Kidney epithelial cell (primary cell): ENCODE results near the gene FUBP3. TPM values are rescaled to one million over a fixed set of nuclear protein-coding genes. Genes with fewer than 3 reads are reported as not detected.

ENCODE experiments used
- DNase-seq: peaks from one replicate; pipeline ENCODE4 v3.0.0-alpha.2; 2010; ENCODE audit warnings: low read depth
- H3K27me3 ChIP-seq: 2 replicates; pipeline ENCODE4 v1.6.0; 2011; ENCODE audit warnings: low read length; ENCODE audit not compliant: control insufficient read depth, insufficient read depth
- H3K36me3 ChIP-seq: 2 replicates; pipeline ENCODE4 v1.5.1; 2011; ENCODE audit warnings: low read length; ENCODE audit not compliant: control insufficient read depth, insufficient read depth
- H3K4me3 ChIP-seq: 2 replicates; pipeline ENCODE4 v1.5.1; 2011; ENCODE audit warnings: low read depth, mild to moderate bottlenecking, control low read depth, low read length
- total RNA-seq: library from RNA; depleted of rRNA; stranded (reverse); fragments of >200 nt; gene quantifications from 2 replicates; pipeline ENCODE4 v1.2.3, GENCODE V29; 2015
- TF ChIP-seq, protein P1 (sequence below): IDR thresholded peaks from 2 replicates; pipeline ENCODE4 v1.5.1; 2011; ENCODE audit warnings: mild to moderate bottlenecking, moderate library complexity, low read length, control low read depth, inconsistent platforms; ENCODE audit not compliant: insufficient read depth, poor library complexity, severe bottlenecking

The FUBP3 gene
- total RNA-seq, 1 donor from 2014 or later, result 49.5 TPM

DNA sequence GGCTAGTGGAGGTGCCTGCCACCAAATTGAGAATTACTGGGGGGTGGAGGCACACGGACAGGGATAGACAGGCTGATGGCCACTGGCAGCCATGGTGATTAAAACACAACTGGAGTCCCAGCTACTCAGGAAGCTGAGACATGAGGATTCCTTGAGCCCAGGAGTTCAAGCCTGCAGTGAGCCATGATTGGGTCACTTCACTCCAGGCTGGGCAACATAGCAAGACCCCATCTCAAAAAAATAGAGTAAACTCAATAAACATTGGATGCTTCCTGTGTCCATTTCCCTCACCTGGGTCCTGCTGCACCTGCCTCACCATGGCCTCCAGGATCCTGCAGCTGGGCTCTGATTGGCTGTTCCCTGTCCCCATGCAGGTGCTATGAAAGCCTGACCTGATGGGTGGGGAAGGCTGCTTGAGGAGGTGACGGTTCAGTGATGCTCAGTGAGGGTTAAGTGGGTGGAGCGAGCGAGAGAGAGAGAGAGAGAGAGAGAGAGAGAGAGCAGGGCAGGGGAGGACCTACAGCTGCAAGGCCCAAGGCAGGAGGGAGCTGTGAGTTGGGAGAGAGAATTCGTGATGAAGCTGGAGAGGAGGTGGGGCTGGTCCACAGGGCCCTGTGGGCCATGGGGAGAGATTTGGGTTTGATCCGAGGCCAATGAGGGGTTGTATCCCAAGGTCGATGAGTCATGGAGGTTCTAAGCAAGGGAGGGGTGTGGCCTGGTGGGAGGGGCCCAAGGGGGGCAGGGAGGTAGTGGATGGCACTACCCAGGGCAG, 36.7 kb upstream of the FUBP3 start:
- H3K27me3 ChIP-seq, result peaks cover 8% of the 10 kb centered on the region
- DNase-seq, result no peak

DNA sequence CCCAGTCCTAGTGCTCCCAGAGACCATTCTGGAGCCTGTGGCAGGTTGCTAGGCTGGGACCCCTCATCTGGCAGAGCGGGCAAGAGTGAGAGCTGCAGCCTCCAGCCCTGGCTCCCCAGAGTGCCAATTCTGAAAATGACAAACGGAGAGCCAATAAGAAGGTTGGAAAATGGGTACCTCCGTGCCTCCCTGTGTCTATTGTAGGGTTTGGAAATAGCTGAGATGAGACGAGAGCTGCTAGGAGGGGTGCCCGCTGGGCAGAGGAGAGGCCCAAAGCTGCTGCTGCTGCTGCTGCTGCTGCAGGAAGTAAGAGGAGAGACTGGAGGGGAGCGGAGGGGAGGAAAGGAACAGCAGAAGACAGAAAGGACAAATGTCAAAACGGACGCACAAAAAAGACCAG, 36.0 kb upstream of the FUBP3 start:
- Histone ChIP-seq H3K27me3 (peaks cover 3% of the 10 kb centered on the region), H3K36me3 (no peaks in the 10 kb centered on the region), H3K4me3 (no peak overlapping the region)
- no peak for DNase-seq
- TF ChIP-seq, protein P1, sequence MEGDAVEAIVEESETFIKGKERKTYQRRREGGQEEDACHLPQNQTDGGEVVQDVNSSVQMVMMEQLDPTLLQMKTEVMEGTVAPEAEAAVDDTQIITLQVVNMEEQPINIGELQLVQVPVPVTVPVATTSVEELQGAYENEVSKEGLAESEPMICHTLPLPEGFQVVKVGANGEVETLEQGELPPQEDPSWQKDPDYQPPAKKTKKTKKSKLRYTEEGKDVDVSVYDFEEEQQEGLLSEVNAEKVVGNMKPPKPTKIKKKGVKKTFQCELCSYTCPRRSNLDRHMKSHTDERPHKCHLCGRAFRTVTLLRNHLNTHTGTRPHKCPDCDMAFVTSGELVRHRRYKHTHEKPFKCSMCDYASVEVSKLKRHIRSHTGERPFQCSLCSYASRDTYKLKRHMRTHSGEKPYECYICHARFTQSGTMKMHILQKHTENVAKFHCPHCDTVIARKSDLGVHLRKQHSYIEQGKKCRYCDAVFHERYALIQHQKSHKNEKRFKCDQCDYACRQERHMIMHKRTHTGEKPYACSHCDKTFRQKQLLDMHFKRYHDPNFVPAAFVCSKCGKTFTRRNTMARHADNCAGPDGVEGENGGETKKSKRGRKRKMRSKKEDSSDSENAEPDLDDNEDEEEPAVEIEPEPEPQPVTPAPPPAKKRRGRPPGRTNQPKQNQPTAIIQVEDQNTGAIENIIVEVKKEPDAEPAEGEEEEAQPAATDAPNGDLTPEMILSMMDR, result no peak

More for the DNA sequence above, 36.7 kb upstream of the FUBP3 start:
- Histone ChIP-seq H3K36me3 (no peaks in the 10 kb centered on the region), H3K4me3 (no peak overlapping the region)
- TF ChIP-seq, protein P1, result no peak

DNA sequence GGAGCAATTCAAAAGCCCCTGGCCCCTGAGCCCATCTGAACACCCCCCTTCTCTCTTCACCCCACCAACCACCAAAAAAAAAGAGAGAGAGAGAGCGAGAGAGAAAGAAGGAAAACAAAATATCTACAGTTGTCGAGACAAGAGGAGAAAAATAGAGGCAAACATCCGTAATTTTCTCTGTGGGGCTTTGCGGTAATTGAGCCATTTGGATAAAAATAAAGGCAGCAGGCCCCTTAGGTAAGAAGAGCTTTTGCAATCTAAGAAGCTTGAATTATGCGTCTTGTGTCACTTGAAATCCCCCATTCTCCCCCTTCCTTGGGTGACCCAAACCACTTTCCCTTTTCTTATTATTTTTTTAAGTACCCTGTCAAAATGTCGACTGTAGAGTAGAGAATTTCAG, 35.5 kb upstream of the FUBP3 start:
- no peak for DNase-seq
- TF ChIP-seq, protein P1, result no peak
- H3K36me3 ChIP-seq, result no peaks in the 10 kb centered on the region

DNA sequence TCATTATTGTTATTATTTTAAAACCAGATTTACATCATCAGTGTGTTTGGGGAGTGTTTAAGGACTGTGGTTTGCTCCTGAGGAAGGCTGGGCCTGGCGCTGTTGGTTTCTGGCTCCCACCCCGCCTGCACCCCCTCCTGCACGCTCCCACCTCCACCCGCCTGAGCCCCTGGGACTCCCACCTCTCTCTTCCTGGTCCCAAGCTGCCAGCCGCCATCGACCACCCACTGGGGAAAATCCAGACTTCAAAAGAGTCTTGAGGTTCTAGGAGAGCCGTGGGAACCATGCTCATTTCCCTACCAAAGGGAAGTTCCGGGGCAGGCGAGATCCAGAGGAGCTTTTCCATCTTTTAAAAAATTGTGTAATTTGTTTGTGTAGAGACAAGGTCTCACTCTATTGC, 35.0 kb upstream of the FUBP3 start:
- H3K4me3 ChIP-seq, result no peak overlapping the region
- peaks cover 3% of the 10 kb centered on the region for H3K27me3 ChIP-seq
- TF ChIP-seq, protein P1, result no peak
- DNase-seq, result no peak
- H3K36me3 ChIP-seq, result no peaks in the 10 kb centered on the region

More for the DNA sequence above, 35.5 kb upstream of the FUBP3 start:
- Histone ChIP-seq H3K4me3 (no peak overlapping the region), H3K27me3 (peaks cover 3% of the 10 kb centered on the region)

DNA sequence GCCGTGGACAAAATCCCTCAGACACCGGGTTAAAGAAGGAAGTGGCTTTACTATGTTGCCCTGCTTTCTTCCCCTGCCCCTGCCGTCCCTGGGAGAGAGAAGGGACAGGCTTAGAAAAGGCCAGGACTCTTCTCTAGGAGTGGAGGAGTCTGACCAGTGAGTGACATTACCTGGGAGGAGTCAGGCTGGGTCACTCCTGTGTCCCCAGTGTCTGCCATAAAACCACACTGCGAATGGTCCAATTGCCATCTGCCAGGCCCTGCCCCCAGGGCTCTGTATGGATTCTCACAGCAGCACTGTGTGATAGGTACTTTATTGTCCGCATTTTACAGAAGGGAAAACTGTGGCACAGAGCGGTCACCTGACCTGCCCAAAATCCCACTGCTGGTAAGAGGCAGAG, 31.3 kb upstream of the FUBP3 start:
- peaks cover 6% of the 10 kb centered on the region for H3K27me3 ChIP-seq

More for the DNA sequence above, 31.3 kb upstream of the FUBP3 start:
- no peak for DNase-seq
- Histone ChIP-seq H3K36me3 (no peaks in the 10 kb centered on the region), H3K4me3 (no peak overlapping the region)
- TF ChIP-seq, protein P1, result no peak
